Astrocyte (in vitro differentiated cells and primary cell): ENCODE results near the gene C4orf51.

Experiments used
- EZH2 ChIP-seq: IDR thresholded peaks from 2 replicates; pipeline ENCODE4 v1.6.1; 2012; ENCODE audit warnings: mild to moderate bottlenecking, low read length, inconsistent platforms; ENCODE audit not compliant: insufficient read depth
- TF ChIP-seq, protein P1 (sequence below): IDR thresholded peaks from 2 replicates; pipeline ENCODE4 v1.5.1; 2011; ENCODE audit warnings: low read depth, mild to moderate bottlenecking, inconsistent platforms, low read length, moderate library complexity; ENCODE audit not compliant: insufficient read depth

DNA sequence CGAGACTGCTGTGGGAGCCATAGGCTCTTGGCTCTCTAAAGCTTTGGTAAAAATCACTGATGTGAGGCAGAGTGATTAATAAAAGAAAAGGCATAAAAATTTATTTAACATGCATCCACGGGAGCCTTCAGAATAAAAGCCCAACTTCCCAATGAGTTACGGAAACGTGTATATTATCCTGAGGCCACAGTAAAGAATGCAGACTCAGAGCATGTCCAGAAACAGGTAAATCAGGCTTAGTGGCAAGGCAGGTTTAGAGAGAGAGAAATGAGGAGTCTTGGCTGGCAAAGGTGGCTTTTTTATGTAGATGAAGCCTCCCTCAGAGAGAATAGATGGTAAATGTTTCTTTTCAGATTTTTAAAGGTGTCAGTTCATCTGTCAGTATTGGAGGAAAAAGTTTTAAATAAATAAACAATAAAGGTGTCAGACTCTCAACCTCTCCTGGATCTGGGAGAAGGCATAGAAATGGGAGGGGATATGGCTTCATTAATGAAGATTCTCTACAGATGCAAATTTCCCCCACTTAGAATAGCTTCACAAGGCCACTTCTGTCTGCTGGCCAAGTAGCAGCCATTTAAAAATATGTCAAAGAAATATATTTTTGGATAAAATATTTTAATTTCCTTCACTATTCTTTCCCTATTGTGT, 24.0 kb downstream of the C4orf51 start:
- TF ChIP-seq, protein P1, sequence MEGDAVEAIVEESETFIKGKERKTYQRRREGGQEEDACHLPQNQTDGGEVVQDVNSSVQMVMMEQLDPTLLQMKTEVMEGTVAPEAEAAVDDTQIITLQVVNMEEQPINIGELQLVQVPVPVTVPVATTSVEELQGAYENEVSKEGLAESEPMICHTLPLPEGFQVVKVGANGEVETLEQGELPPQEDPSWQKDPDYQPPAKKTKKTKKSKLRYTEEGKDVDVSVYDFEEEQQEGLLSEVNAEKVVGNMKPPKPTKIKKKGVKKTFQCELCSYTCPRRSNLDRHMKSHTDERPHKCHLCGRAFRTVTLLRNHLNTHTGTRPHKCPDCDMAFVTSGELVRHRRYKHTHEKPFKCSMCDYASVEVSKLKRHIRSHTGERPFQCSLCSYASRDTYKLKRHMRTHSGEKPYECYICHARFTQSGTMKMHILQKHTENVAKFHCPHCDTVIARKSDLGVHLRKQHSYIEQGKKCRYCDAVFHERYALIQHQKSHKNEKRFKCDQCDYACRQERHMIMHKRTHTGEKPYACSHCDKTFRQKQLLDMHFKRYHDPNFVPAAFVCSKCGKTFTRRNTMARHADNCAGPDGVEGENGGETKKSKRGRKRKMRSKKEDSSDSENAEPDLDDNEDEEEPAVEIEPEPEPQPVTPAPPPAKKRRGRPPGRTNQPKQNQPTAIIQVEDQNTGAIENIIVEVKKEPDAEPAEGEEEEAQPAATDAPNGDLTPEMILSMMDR = no peak
- no peak for TF ChIP-seq EZH2
